Activated naive CD4-positive, alpha-beta T cell (primary cell): ENCODE results near the gene CACNA1D.

ENCODE experiments used
- DNase-seq, 4 experiments: peaks; one replicate each; lab custom pipeline; 2025; lab: John Stamatoyannopoulos, UW

Gene CACNA1D

DNA sequence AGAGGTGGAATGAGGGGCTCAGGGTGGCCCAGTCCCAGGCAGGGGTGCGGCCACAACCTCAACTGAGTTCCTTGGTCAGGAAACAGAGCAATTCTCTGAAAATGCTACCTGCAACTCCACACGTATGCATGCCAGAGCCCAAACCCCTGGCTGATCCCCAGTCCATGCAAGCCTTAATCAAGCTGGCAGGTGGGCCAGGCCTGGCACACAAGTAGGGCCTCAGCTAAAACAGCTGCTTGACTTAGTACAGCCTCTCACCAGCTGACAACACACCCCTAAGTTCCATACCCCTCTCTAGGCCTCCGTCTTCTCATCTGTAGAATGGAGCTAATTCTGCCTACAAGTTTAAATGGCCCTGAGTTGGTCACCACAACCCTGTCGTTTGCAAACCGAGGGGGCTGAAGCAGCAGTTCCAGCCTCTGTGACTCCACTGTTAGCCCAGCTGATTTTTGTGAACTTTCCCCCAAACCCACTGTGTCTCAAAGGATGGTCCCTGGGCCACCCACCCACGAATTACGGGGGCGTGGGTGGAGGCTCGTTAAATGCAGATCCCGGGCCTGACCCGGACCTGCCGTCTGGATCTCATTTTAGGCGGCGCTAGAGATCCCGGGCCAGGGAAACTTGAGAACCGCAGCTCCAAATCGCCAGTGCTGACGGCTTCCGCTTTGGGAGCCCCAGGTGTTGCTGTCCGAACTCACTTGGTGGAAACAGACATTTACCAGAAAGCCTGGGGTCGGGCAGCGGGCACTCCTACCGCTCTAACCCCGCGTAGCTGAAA is 350.9 kb downstream of the CACNA1D start:
- no peak for DNase-seq

GRCh38 chr3:53845881-53846133 is 351.4 kb downstream of the CACNA1D start:
- no peak for DNase-seq

GRCh38 chr3:53846134-53846850 is 351.9 kb downstream of the CACNA1D start, which contains the start of the genes CHDH and IL17RB:
Gene CHDH, minus strand, starts transcription at chr3:53846419. Its CDS starts 22,411 bp downstream, at chr3:53824008.
Gene IL17RB, plus strand, starts transcription at chr3:53846568. Its CDS starts 21 bp downstream, at chr3:53846589.
- no peak for DNase-seq

DNA sequence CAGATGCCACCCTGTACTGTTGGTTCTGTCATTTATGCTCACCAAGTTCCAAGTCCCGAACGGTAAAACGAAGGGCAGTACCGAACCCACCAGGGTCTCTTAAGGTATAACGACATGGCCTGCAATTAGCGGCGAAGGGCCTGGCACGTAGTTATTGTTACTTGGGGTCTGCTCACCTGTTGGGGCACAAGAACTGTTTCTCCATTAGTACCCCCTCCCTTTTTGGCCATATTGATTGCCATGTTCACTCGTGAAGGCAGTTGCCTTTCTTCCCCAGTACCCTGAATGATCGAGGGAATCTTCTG is 352.4 kb downstream of the CACNA1D start:
- no peak for DNase-seq

- no peak for DNase-seq
Measured at GRCh38 chr3:53849916-53850315, 355.5 kb downstream of the CACNA1D start.

- DNase-seq: no peak
Measured at GRCh38 chr3:53850895-53851294, 356.5 kb downstream of the CACNA1D start.

DNA sequence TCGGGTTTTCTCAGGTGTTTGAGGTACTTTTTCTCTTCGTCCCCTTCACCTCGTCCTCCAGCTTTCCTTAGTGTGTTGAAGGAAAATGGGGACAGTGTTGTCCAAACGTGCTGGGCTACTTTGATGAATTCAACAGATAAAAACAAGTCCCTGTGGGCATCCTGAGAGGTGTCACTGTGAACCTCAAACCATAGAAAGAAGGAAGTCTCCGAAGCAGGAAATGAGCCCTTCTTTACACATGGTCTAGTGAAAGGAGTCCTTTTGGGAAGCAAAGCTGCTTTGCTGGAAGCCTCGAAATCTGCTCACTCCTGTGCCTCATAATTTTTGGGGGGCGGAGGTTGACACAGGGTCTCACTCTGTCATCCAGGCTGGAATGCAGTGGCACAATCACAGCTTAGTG is 362.6 kb downstream of the CACNA1D start:
- no peak for DNase-seq

GRCh38 chr3:53858096-53858741 is 363.8 kb downstream of the CACNA1D start:
- no peak for DNase-seq

DNA sequence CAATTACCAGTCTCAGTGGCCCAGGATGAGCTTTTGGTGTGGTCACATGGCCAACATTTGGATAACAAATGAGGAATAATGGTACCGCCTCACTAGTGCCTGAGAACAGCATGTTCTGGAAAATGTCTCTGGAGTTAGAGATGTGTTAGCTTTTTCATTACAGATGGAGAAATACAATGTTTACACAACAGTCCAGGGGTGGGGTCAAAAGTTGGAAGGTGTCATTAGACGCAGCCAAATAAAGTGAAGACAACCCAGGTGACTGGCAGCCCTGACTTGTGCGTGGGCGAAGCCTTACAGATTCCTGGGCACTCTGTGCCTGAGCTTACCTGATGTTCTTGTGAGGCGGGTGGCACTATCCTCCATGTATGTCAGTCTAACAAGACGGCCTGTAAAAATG is 364.8 kb downstream of the CACNA1D start:
- DNase-seq: no peak

GRCh38 chr3:53860196-53860595 is 365.8 kb downstream of the CACNA1D start:
- DNase-seq: no peak

DNA sequence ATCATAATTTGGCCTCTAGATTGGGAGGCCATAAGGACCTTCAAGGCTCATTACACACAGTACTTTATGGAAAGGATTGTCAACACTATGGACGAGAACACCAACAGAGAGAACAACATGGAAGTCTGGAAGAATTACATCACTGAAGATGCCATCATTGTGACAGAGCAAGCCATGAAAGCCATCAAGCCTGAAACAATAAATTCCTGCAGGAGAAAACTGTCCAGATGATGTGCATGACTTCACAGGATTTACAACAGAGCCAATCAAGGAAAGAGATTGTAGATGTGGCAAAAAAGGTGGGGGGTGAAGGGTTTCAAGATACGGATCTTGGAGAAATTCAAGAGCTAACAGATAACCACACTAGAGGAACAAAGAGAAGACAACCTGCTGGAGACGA is 367.8 kb downstream of the CACNA1D start:
- no peak for DNase-seq

GRCh38 chr3:53863145-53863544 is 368.7 kb downstream of the CACNA1D start:
- DNase-seq: no peak
